ENCODE data around the gene SLC2A13.

SLC2A13 gene

DNA sequence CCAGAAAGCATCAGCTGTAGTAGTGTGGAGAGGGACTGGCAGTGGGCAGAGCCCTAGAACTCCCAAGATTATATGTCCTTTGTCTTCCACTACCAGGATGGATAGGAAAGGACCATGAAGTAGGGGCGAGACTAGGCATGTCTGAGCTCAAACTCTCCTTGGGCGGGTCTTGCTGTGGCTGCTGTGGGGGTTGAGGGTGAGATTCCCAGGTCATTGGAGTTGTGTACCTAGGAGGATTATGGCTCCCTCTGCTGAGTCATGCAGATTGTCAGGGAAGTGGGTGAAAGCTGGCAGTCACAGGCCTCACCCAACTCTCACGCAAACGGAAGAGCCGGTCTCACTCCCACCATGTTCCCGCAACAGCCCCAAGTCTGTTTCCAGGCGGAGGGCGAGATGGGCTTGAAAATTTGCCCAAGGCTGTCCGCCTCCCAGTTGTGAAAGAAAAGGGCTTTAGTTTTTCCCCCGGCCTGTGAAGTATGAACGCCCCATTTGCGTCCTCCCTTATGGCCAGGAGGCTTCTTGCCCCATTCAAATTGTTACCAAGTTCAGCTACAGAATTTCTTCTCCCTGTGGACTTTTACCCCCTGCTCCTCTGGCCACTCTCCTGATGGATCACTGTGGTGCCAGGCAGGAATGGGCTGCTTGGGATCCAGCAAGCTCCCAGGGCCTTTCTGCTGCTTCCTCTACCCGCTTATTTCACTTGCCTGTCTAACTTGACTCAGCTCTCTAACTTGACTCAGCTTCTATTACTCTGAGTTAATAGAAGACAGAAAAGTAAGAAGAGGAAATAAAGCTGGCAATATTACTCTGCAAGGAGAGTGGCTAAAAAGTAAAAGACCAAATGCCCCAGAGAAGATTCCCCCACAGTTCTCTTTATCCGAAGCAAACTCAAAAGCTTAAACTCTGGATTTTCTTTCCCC, 159.3 kb downstream of the SLC2A13 start:
- no peak overlapping the region for H3K4me3 ChIP-seq (ENCODE audit: low read depth, low read length)
- TF ChIP-seq, protein P1, sequence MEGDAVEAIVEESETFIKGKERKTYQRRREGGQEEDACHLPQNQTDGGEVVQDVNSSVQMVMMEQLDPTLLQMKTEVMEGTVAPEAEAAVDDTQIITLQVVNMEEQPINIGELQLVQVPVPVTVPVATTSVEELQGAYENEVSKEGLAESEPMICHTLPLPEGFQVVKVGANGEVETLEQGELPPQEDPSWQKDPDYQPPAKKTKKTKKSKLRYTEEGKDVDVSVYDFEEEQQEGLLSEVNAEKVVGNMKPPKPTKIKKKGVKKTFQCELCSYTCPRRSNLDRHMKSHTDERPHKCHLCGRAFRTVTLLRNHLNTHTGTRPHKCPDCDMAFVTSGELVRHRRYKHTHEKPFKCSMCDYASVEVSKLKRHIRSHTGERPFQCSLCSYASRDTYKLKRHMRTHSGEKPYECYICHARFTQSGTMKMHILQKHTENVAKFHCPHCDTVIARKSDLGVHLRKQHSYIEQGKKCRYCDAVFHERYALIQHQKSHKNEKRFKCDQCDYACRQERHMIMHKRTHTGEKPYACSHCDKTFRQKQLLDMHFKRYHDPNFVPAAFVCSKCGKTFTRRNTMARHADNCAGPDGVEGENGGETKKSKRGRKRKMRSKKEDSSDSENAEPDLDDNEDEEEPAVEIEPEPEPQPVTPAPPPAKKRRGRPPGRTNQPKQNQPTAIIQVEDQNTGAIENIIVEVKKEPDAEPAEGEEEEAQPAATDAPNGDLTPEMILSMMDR (IDR thresholded peaks at IDR 0.05; ENCODE audit: insufficient read depth, low read depth, low read length, missing control alignments): no peak
- DNase-seq (ENCODE audit: low read depth): no peak

DNA sequence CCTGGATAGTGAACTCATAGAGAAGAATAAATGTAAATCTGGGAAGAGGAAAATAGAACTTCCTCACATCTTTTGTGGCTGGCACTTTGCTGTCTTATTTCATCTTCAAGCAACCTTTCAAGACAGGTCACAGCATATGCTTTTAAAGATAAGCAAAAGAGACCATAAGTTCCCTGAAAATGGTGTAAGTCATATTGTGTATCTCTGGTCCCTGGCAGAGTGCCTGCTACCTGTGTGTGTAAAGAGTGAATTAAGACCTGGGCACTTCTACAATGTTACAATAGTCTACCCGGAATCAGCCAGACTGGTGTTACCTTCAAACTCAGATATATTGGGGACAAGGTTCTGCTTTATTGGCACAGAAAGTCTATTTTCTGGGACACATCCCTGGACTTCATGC, 168.8 kb downstream of the SLC2A13 start:
- TF ChIP-seq, protein P1 (IDR thresholded peaks at IDR 0.05; ENCODE audit: insufficient read depth, low read depth, low read length, missing control alignments): no peak
- no peak overlapping the region for H3K4me3 ChIP-seq (ENCODE audit: low read depth, low read length)
- DNase-seq (ENCODE audit: low read depth): no peak

DNA sequence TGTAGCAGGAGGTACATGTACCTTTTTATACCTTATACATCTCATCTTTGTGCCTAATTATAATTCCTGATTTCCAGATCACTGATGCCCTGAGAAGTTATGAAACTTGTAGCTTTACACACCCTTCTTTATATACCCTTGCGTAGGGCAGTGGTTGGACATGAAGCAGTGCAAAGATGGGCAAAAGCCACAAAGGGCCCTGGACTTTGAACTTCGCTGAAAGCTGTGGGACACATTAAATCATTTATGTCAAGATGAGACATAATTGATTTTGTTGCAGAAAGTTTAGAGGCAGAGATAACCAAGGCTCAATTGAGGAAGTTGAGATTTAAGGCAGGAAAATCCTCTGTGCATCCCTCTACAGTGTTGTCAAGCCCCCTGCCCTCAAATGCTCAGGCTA, 170.0 kb downstream of the SLC2A13 start:
- no peak overlapping the region for H3K4me3 ChIP-seq (ENCODE audit: low read depth, low read length)
- no peak for DNase-seq (ENCODE audit: low read depth)
- TF ChIP-seq, protein P1 (IDR thresholded peaks at IDR 0.05; ENCODE audit: insufficient read depth, low read depth, low read length, missing control alignments): no peak

DNA sequence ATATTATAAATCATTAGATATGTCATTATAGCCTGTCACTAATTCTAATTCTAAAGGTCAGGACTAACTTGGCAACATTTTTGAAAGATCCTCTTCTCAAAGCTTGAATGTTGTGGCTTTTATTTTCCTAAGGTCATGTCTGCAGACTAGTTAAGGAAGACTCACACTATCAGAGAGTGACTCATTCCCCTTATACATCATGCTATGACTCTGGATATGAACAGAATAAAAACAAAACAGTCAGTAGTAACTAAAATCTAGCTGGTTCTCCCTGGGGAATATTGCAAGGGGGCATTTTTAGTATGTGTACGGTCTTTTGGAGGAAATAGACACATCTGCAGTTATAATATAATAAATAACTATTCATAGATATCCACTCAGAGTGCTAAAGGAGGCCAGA, 170.6 kb downstream of the SLC2A13 start:
- TF ChIP-seq, protein P1 (IDR thresholded peaks at IDR 0.05; ENCODE audit: insufficient read depth, low read depth, low read length, missing control alignments): no peak
- H3K4me3 ChIP-seq (ENCODE audit: low read depth, low read length): no peak overlapping the region
- DNase-seq (ENCODE audit: low read depth): no peak

DNA sequence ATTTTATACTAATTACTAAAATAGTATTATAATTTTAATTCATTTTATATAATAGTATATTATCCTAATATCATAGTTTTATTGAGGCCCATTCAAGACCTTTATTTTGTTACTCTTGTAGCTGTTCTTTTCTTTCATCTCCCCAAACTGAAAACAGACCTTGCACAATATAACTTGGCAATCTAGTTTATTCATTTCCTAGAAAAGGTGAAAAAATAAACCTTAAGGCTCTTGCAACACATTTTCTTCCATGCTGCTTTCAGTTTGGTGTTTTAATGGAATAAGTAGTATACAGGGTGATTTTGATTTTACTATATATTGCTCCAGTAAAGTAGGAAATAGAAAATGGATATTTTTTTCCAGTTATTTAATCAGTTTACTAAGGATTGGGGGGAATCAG, 174.0 kb downstream of the SLC2A13 start:
- TF ChIP-seq, protein P1 (IDR thresholded peaks at IDR 0.05; ENCODE audit: insufficient read depth, low read depth, low read length, missing control alignments): no peak
- H3K4me3 ChIP-seq (ENCODE audit: low read depth, low read length): no peak overlapping the region
- no peak for DNase-seq (ENCODE audit: low read depth)

DNA sequence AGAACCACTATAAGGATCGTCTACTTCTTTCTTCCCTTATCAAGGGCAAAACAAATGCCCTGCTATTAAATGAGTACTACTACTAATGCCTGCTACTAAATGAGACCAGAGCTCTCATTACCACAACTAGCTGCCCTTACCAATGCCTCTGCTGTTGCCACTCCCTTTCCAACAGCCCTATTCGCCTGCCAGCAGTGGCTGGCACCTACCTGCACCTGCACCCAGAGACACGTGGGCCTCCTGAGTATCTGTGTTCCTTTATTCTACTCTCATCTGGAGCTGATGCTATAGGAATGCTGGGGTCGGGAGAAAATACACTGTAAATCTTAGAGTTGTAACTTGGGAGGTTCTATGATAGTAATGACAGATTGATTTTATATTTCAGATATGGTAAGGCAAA, 174.7 kb downstream of the SLC2A13 start:
- no peak overlapping the region for H3K4me3 ChIP-seq (ENCODE audit: low read depth, low read length)
- TF ChIP-seq, protein P1 (IDR thresholded peaks at IDR 0.05; ENCODE audit: insufficient read depth, low read depth, low read length, missing control alignments): no peak
- DNase-seq (ENCODE audit: low read depth): no peak
